HUES64 (cell line): ENCODE results near the gene THRB.

ENCODE experiments used
- H3K27ac ChIP-seq: 2 replicates; pipeline ENCODE4 v1.7.0; 2013; ENCODE audit warnings: low read depth, low read length, inconsistent platforms
- H3K27me3 ChIP-seq: 2 replicates; pipeline ENCODE4 v1.6.1; 2013; ENCODE audit warnings: mild to moderate bottlenecking, low read length; ENCODE audit not compliant: insufficient read depth
- H3K36me3 ChIP-seq: 2 replicates; pipeline ENCODE4 v1.6.1; 2013; ENCODE audit warnings: mild to moderate bottlenecking, low read length; ENCODE audit not compliant: insufficient read depth
- H3K4me1 ChIP-seq: 2 replicates; pipeline ENCODE4 v1.6.1; 2013; ENCODE audit warnings: mild to moderate bottlenecking, low read length, moderate library complexity; ENCODE audit not compliant: insufficient read depth
- H3K4me3 ChIP-seq: 2 replicates; pipeline ENCODE4 v1.5.1; 2013; ENCODE audit warnings: mild to moderate bottlenecking, low read length, moderate library complexity
- H3K9ac ChIP-seq: 2 replicates; pipeline ENCODE4 v1.6.1; 2013; ENCODE audit warnings: mild to moderate bottlenecking, low read depth, low read length
- H3K9me3 ChIP-seq: 2 replicates; pipeline ENCODE4 v1.6.1; 2013; ENCODE audit warnings: low read depth, low read length; ENCODE audit not compliant: insufficient read depth
- WGBS: fragments of 150-250, 120-280 bp; methylation state at CpG from one replicate; pipeline ENCODE4 v1.1.7; 2013; ENCODE audit warnings: missing lambda C conversion rate; 5-methylcytosine and 5-hydroxymethylcytosine counted together

THRB gene

GRCh38 chr3:24512564-24513197 lies 18.0 kb upstream of the THRB start:
- WGBS: 86% methylated on average over 4 of the region's 5 CpGs
- H3K27me3 ChIP-seq: peaks cover 6% of the 10 kb centered on the region; the same call in 1 of the 2 replicates
- no peaks in the 10 kb centered on the region for H3K9me3 ChIP-seq
- no peak overlapping the region for H3K27ac ChIP-seq
- peaks cover 8% of the 10 kb centered on the region; the same call in 1 of the 2 replicates for H3K4me1 ChIP-seq
- H3K4me3 ChIP-seq: no peak overlapping the region
- no peaks in the 10 kb centered on the region for H3K36me3 ChIP-seq
- no peak overlapping the region for H3K9ac ChIP-seq

DNA sequence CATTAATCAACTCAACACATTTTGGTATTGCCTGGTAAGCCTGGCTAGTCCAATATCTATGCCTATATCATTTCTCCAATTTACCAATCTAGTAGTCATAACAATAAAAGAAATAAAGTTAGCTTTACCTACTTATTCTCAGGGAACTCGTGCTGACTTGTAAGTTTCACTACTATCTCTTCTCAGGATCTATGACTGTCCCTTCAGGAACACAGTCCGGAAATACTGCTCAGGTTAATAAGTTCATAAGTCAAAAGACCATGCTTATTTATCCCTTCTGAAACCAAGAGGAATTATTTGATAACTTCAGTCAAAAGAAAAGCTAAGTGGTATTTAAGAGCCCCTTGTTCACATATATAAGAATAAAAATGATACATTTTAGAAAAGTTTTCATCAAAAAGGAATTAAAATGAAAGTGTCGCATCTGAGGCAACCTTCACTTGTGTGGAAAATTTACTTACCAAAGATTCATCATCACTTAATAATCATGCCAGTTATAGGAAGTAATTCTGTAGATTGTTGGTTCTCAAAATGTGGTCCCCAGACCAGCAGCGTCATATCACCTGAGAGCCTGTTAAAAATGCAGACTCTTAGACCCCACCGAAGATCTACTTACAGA lies 15.5 kb upstream of the THRB start:
- no peak overlapping the region for H3K9ac ChIP-seq
- H3K36me3 ChIP-seq: no peaks in the 10 kb centered on the region
- no peak overlapping the region for H3K4me3 ChIP-seq
- peaks cover 8% of the 10 kb centered on the region; the same call in 1 of the 2 replicates for H3K4me1 ChIP-seq
- no peaks in the 10 kb centered on the region for H3K27me3 ChIP-seq
- H3K9me3 ChIP-seq: no peaks in the 10 kb centered on the region
- no peak overlapping the region for H3K27ac ChIP-seq
- 94% methylated on average over 4 of the region's 5 CpGs for WGBS

DNA sequence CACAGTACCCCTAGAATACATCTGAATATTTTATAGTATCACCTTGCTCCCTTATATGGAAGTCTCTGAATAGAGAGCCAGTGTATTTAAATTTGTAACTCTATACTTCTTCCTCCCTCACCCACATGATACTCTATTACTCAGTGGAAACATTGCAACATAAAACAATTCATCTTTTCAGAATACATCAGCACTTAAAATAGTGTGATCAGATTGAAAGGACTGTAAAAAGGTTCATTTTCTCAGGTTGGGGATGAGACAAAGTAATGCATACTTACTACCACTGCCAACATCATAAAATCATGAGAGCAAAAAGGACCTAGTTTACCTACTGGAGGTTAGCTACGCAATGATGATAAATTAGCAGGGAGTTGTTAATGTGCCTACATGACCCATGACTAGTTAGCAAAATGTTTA lies 13.8 kb upstream of the THRB start:
- Histone ChIP-seq H3K9ac (no peak overlapping the region), H3K4me3 (no peak overlapping the region), H3K36me3 (no peaks in the 10 kb centered on the region), H3K9me3 (no peaks in the 10 kb centered on the region), H3K27me3 (no peaks in the 10 kb centered on the region), H3K4me1 (peaks cover 8% of the 10 kb centered on the region; the same call in 1 of the 2 replicates), H3K27ac (no peak overlapping the region)
- 100% methylated on average over 1 of the region's 1 CpG for WGBS

- H3K4me3 ChIP-seq: no peak overlapping the region
- no peaks in the 10 kb centered on the region for H3K9me3 ChIP-seq
- 80% methylated on average over 2 of the region's 2 CpGs for WGBS
- H3K4me1 ChIP-seq: peaks cover 8% of the 10 kb centered on the region; the same call in 1 of the 2 replicates
- no peak overlapping the region for H3K9ac ChIP-seq
- no peaks in the 10 kb centered on the region for H3K36me3 ChIP-seq
- no peak overlapping the region for H3K27ac ChIP-seq
- H3K27me3 ChIP-seq: no peaks in the 10 kb centered on the region
These were observed 13.2 kb upstream of the THRB start for GRCh38 chr3:24507776-24508422.

DNA sequence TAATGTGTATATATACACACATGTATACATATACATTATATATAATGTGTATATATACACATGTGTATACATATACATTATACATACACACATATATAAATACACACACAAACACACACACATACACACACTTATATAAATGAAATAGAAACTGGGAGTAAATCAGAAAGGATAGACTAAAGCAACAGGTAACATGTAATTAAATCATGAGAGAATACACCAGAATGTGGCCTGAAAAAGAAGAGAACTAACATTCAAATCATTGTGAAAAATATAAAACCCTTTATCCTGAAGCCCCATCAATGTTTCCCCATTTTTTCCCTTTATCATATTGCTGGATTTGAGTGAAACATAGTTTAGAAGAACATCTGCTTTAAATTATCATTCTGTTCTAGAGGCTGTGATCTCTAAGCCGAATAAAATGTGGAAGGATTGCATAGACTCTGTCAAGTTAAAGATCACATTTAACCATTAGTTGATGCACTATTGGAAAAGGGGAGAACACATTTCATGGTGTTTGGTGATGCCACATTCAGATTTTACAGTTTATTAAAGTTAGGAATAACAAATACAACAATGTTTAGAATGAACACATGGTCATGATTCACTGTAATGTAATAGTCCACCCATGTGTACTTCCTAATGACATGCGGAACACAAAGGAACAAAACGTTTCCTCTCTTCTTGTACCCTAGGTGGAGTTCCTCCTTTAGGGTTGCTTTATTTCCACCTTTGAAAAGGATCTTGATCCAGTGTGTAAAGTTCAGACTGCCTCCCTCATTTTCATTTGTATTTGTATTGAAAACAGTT lies 12.5 kb upstream of the THRB start:
- no peak overlapping the region for H3K4me3 ChIP-seq
- no peaks in the 10 kb centered on the region for H3K36me3 ChIP-seq
- no peak overlapping the region for H3K27ac ChIP-seq
- H3K9me3 ChIP-seq: no peaks in the 10 kb centered on the region
- peaks cover 8% of the 10 kb centered on the region; the same call in 1 of the 2 replicates for H3K4me1 ChIP-seq
- no peaks in the 10 kb centered on the region for H3K27me3 ChIP-seq
- H3K9ac ChIP-seq: no peak overlapping the region
- 87% methylated on average over 3 of the region's 3 CpGs for WGBS

DNA sequence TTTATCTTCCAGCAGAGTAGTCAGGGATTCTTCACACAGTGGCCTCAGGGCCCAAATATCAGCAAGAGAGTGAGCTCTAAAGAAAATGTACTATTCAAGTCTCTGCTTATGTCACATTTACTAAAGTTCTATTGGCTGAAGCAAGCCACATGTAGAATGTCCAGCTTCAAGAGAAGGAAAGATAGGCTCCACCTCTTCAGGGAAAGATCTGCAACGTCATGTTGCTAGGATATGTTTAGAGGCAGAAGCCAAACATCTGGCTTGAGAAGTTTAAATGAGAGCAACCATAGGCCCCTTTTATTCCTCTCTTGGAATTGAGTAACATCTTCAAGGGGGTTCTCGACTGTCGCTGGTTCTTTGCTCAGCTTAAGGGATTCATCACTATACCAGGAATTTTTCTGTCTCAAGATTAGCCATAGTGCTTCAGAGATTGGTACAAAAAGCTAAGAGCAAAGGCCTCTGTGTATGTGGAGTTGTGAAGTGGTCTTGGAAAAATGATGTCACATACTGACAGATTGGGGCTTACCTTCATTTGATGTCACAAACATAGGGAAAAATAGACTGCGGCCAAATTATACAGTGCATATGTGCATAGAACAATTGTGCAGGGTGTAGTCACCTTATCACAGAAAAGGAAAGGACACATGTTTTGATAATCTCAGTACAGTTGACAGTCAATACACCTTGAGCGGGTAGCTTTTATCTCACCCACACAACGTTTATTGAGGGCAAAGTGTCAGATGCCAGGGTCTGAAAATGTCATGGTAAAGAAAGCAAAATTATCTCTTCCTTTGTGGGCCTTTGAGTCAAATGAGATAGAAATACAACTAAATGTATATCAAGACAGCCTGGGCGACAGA lies 11.3 kb upstream of the THRB start:
- no peaks in the 10 kb centered on the region for H3K27me3 ChIP-seq
- no peak overlapping the region for H3K27ac ChIP-seq
- no peak overlapping the region for H3K9ac ChIP-seq
- H3K4me3 ChIP-seq: no peak overlapping the region
- H3K9me3 ChIP-seq: no peaks in the 10 kb centered on the region
- WGBS: 94% methylated on average over 6 of the region's 7 CpGs
- H3K4me1 ChIP-seq: peaks cover 11% of the 10 kb centered on the region; the same call in 1 of the 2 replicates
- H3K36me3 ChIP-seq: no peaks in the 10 kb centered on the region

GRCh38 chr3:24504772-24505171 lies 10.1 kb upstream of the THRB start:
- Histone ChIP-seq H3K36me3 (no peaks in the 10 kb centered on the region), H3K4me3 (no peak overlapping the region), H3K27me3 (no peaks in the 10 kb centered on the region), H3K9me3 (no peaks in the 10 kb centered on the region), H3K4me1 (peaks cover 11% of the 10 kb centered on the region; the same call in 1 of the 2 replicates), H3K27ac (no peak overlapping the region), H3K9ac (no peak overlapping the region)

DNA sequence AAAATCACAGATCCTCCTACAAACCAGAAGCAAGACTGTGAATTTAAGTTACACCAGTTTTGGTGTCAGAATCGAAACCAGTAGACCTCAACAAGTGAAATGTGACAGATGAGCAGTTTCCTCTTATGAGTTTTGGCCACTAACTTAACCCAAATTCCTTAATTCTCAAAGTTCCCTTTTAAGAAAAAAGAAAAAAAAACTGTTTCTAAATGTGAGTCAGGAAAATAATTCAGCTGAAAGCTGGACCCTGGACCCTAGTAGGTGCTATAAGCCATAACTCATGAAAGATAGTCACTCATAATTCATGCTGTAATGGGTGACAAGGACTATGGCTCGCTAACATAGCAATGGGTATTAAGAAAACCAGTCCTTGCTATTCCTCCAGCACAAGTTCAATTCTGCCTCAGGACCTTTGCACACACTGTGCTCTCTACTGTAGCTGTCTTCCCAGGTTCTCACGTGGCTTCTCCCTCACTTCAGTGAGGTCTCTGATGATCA lies 9.0 kb upstream of the THRB start:
- no peak overlapping the region for H3K27ac ChIP-seq

DNA sequence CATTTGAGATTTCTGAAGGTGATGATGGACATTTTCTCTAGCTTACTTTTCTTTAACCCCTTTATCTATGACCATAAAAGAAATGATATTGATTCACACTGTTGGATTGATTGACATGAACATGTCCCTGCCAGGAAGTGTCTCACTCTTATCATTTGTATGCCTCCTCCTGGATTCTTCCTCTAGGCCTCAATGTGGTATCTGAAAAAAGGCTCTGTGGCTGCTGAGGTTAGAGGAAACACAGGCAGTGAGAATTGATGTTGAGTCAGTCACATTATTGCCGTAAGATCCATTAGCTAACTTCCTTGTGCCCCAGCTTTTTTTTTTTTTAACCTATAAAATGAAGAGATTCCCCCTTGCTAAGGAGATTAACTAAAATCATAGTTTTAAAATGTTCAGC lies 8.0 kb upstream of the THRB start:
- Histone ChIP-seq H3K27ac (no peak overlapping the region), H3K9me3 (no peaks in the 10 kb centered on the region), H3K9ac (no peak overlapping the region), H3K27me3 (no peaks in the 10 kb centered on the region), H3K36me3 (no peaks in the 10 kb centered on the region), H3K4me3 (no peak overlapping the region), H3K4me1 (peaks cover 23% of the 10 kb centered on the region)
- no CpG with 5 or more reads among the region's 1 CpG for WGBS

More for the DNA sequence above, 9.0 kb upstream of the THRB start:
- H3K4me1 ChIP-seq: peaks cover 21% of the 10 kb centered on the region
- no peak overlapping the region for H3K9ac ChIP-seq
- H3K27me3 ChIP-seq: no peaks in the 10 kb centered on the region
- no peak overlapping the region for H3K4me3 ChIP-seq
- H3K9me3 ChIP-seq: no peaks in the 10 kb centered on the region
- 89% methylated on average over 3 of the region's 3 CpGs for WGBS
- no peaks in the 10 kb centered on the region for H3K36me3 ChIP-seq

DNA sequence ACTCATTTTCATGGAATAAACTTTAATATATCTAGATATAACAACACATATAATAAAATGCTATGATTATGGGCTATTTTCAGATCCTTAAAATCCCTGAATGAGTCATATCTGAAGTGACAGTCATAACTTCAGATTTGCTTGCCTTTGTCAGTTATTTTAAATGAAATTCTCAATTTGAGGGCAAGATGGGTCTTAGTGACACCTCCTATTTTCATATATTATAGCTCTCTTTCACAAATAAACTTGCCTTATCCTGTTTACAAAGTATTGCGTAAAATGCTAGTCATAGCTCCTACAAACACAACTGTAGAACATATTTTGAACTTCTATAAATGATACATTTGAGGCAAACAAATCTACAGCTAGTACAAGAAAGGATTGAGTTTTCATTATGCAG lies 6.2 kb upstream of the THRB start:
- H3K27me3 ChIP-seq: peaks cover 13% of the 10 kb centered on the region
- no peaks in the 10 kb centered on the region for H3K36me3 ChIP-seq
- no peak overlapping the region for H3K9ac ChIP-seq
- 100% methylated on average over 1 of the region's 1 CpG for WGBS
- H3K4me1 ChIP-seq: peaks cover 38% of the 10 kb centered on the region
- H3K9me3 ChIP-seq: no peaks in the 10 kb centered on the region
- H3K4me3 ChIP-seq: no peak overlapping the region
- no peak overlapping the region for H3K27ac ChIP-seq
